HG03039 (cell line): ENCODE results near the gene ZCCHC17.
"Not testable (repeated sequence)": the region's sequence is repeated elsewhere in the genome, so short reads cannot be mapped to it uniquely, and the experiment has no call there.

Experiments used
- ATAC-seq: cut with Tn5 transposase; IDR thresholded peaks from one replicate; pipeline ENCODE4 v1.9.1; 2021; ENCODE audit warnings: mild to moderate bottlenecking, moderate library complexity; ENCODE audit not compliant: unreplicated experiment

ZCCHC17 gene

GRCh38 chr1:31368611-31369107 lies 71.8 kb downstream of the ZCCHC17 start:
- ATAC-seq: no peak

GRCh38 chr1:31370021-31370420 lies 73.2 kb downstream of the ZCCHC17 start:
- no peak for ATAC-seq

GRCh38 chr1:31370565-31370964 lies 73.7 kb downstream of the ZCCHC17 start:
- no peak for ATAC-seq

- no peak for ATAC-seq
Observed at GRCh38 chr1:31371121-31371959, 74.5 kb downstream of the ZCCHC17 start.

GRCh38 chr1:31372051-31372450 lies 75.2 kb downstream of the ZCCHC17 start:
- ATAC-seq: no peak

GRCh38 chr1:31372751-31373055 lies 75.9 kb downstream of the ZCCHC17 start:
- no peak for ATAC-seq

GRCh38 chr1:31373056-31373896 lies 76.4 kb downstream of the ZCCHC17 start, which contains the start of gene FABP3:
FABP3 (minus strand) TSS chr1:31373076; CDS start chr1:31373014, 62 bp downstream.
- no peak for ATAC-seq

GRCh38 chr1:31373897-31374486 lies 77.2 kb downstream of the ZCCHC17 start:
- ATAC-seq: no peak

- ATAC-seq: no peak
Observed at GRCh38 chr1:31374511-31375196, 77.8 kb downstream of the ZCCHC17 start.

GRCh38 chr1:31376375-31377134 lies 79.7 kb downstream of the ZCCHC17 start:
- no peak for ATAC-seq

- ATAC-seq: no peak
Observed at GRCh38 chr1:31377364-31377863, 80.6 kb downstream of the ZCCHC17 start.

GRCh38 chr1:31378001-31378400 lies 81.2 kb downstream of the ZCCHC17 start:
- ATAC-seq: no peak

- ATAC-seq: no peak
Observed at GRCh38 chr1:31380181-31380580, 83.3 kb downstream of the ZCCHC17 start.

- ATAC-seq: no peak
Observed at GRCh38 chr1:31381394-31382294, 84.8 kb downstream of the ZCCHC17 start.

GRCh38 chr1:31382379-31382989 lies 85.7 kb downstream of the ZCCHC17 start:
- no peak for ATAC-seq

- no peak for ATAC-seq
Observed at GRCh38 chr1:31383967-31384366, 87.1 kb downstream of the ZCCHC17 start.

GRCh38 chr1:31386576-31387243 lies 89.9 kb downstream of the ZCCHC17 start:
- not testable (repeated sequence) for ATAC-seq

- no peak for ATAC-seq
Observed at GRCh38 chr1:31387612-31388011, 90.8 kb downstream of the ZCCHC17 start.
